ENCODE measurements around the gene CNTRL. TPM values are rescaled to one million over a fixed set of nuclear protein-coding genes. Genes with fewer than 3 reads are reported as not detected.

Gene CNTRL
- polyA plus RNA-seq, 2 of the 4 experiments (the other 2 are of a cell fraction), result 5.1 to 15.0 TPM

DNA sequence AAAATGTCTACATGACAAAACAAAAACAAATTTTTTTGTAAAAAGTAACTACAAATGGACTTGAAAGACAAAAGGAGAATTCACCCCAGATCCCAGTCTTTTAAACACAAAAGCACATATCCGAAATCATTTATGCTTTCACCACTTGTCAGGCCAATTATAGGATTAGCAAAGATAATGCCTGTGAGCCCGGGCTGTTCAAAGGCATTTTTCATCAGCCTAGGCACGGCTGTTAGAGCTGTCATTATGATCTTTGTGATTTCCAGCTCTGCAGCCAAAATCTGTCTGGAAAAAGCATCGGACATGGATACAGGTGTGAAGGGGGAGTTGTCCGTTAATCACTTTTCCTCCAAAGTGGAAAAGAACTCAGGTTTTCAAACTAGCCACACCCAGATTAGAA is 150.5 kb downstream of the CNTRL start:
- CTCF ChIA-PET, result interaction anchor here (1.1 to 9.3 kb wide), 6 partner anchors 10 to 175 kb away, joined by 3 to 74 read pairs (median 8); no protein-coding TSS in a partner anchor
- 83% methylated on average over 5 of the region's 5 CpGs for whole genome bisulfite sequencing (ENCODE audit: missing lambda C conversion rate)
- no peak for FAIRE-seq
- POLR2A ChIA-PET, result no interaction called here
- no peak for DNase-seq (ENCODE audit: low read depth in 1 of 2, low spot score in 1 of 2)
- Histone ChIP-seq H3K4me2 (no peak overlapping the region), H3K4me1 (0 out of 3 replicates have a peak, but pooled peaks cover 12% of the 10 kb centered on the region), H3K9me3 (no peaks in the 10 kb centered on the region), H3K27ac (no peak overlapping the region), H3K4me3 (no peak overlapping the region)
- TF ChIP-seq MYC (IDR thresholded peaks at IDR 0.05; ENCODE audit: borderline replicate concordance, low read length) (no peak), JUNB (IDR thresholded peaks at IDR 0.05) (no peak)
- ATAC-seq, result no peak

DNA sequence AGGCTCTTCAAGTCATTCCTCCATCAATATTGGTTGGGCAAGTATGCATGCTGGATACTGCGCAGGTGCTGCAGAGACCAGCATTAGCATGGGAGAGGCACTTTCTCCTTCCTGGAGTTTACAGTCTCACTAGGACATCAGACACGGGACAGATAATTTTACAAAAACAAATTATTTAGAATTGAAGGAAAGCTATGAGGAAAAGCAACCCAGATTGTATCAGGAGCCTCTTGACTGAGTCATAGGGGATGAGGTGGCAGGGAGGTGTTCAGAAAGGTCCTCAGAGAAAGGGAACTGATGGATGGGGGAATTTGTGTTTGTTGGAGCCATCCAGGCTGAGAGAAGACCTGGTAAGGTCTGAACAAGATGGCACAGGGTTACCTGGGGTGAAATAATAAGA is 151.4 kb downstream of the CNTRL start:
- ChIA-PET POLR2A (interaction anchor here (0.6 kb wide), 1 partner anchor 42 kb away, joined by 3 read pairs; the partner anchor contains the start of gene GSN), CTCF (interaction anchor here (0.6 to 9.3 kb wide), 7 partner anchors 8 to 278 kb away, joined by 3 to 74 read pairs (median 6); no protein-coding TSS in a partner anchor)
- Histone ChIP-seq H3K4me3 (no peak overlapping the region), H3K27ac (no peak overlapping the region), H3K4me1 (0 out of 3 replicates have a peak, but pooled peaks cover 12% of the 10 kb centered on the region), H3K9me3 (no peaks in the 10 kb centered on the region), H3K4me2 (no peak overlapping the region)
- 50% methylated on average over 2 of the region's 2 CpGs for WGBS (ENCODE audit: missing lambda C conversion rate)
- DNase-seq (ENCODE audit: low read depth in 1 of 2, low spot score in 1 of 2) (no peak), FAIRE-seq (no peak), ATAC-seq (peak in 1 of 2 experiments; percentile 46; a peak in 2 of 6 replicates)
- TF ChIP-seq PHF8 (IDR thresholded peaks at IDR 0.05; ENCODE audit: borderline replicate concordance, low read depth) (no peak), HDAC2 (IDR thresholded peaks at IDR 0.05) (no peak), MYC (IDR thresholded peaks at IDR 0.05; ENCODE audit: borderline replicate concordance, low read length) (no peak), HOXB5 (CRISPR knock-in tag; IDR thresholded peaks at IDR 0.05) (no peak), HOXA7 (CRISPR knock-in tag; IDR thresholded peaks at IDR 0.05) (no peak), ZNF302 (CRISPR knock-in tag; IDR thresholded peaks at IDR 0.05) (no peak), NFE2L2 (conservative IDR thresholded peaks at IDR 0.05; ENCODE audit: low read length) (no peak), EHF (CRISPR knock-in tag; IDR thresholded peaks at IDR 0.05) (no peak), CHD4 (IDR thresholded peaks at IDR 0.05; ENCODE audit: borderline replicate concordance) (no peak), SREBF2 (IDR thresholded peaks at IDR 0.05) (no peak), GATA3 (IDR thresholded peaks at IDR 0.05; ENCODE audit: borderline replicate concordance) (no peak), TFCP2L1 (CRISPR knock-in tag; IDR thresholded peaks at IDR 0.05) (no peak), NPAS2 (CRISPR knock-in tag; IDR thresholded peaks at IDR 0.05; ENCODE audit: borderline replicate concordance) (no peak), JUN (IDR thresholded peaks at IDR 0.05) (no peak), CBX8 (IDR thresholded peaks at IDR 0.05) (no peak), ZC3H11A (IDR thresholded peaks at IDR 0.05) (no peak)
- TF ChIP-seq, protein P1, sequence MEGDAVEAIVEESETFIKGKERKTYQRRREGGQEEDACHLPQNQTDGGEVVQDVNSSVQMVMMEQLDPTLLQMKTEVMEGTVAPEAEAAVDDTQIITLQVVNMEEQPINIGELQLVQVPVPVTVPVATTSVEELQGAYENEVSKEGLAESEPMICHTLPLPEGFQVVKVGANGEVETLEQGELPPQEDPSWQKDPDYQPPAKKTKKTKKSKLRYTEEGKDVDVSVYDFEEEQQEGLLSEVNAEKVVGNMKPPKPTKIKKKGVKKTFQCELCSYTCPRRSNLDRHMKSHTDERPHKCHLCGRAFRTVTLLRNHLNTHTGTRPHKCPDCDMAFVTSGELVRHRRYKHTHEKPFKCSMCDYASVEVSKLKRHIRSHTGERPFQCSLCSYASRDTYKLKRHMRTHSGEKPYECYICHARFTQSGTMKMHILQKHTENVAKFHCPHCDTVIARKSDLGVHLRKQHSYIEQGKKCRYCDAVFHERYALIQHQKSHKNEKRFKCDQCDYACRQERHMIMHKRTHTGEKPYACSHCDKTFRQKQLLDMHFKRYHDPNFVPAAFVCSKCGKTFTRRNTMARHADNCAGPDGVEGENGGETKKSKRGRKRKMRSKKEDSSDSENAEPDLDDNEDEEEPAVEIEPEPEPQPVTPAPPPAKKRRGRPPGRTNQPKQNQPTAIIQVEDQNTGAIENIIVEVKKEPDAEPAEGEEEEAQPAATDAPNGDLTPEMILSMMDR (IDR thresholded peaks at IDR 0.05), result no peak
- TF ChIP-seq, protein P2, sequence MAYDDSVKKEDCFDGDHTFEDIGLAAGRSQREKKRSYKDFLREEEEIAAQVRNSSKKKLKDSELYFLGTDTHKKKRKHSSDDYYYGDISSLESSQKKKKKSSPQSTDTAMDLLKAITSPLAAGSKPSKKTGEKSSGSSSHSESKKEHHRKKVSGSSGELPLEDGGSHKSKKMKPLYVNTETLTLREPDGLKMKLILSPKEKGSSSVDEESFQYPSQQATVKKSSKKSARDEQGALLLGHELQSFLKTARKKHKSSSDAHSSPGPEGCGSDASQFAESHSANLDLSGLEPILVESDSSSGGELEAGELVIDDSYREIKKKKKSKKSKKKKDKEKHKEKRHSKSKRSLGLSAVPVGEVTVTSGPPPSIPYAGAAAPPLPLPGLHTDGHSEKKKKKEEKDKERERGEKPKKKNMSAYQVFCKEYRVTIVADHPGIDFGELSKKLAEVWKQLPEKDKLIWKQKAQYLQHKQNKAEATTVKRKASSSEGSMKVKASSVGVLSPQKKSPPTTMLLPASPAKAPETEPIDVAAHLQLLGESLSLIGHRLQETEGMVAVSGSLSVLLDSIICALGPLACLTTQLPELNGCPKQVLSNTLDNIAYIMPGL (CRISPR knock-in tag; IDR thresholded peaks at IDR 0.05; ENCODE audit: borderline replicate concordance), result no peak
- TF ChIP-seq, protein P3, sequence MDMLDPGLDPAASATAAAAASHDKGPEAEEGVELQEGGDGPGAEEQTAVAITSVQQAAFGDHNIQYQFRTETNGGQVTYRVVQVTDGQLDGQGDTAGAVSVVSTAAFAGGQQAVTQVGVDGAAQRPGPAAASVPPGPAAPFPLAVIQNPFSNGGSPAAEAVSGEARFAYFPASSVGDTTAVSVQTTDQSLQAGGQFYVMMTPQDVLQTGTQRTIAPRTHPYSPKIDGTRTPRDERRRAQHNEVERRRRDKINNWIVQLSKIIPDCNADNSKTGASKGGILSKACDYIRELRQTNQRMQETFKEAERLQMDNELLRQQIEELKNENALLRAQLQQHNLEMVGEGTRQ (IDR thresholded peaks at IDR 0.05), result no peak
- TF ChIP-seq, protein P4, sequence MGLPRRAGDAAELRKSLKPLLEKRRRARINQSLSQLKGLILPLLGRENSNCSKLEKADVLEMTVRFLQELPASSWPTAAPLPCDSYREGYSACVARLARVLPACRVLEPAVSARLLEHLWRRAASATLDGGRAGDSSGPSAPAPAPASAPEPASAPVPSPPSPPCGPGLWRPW (IDR thresholded peaks at IDR 0.05), result no peak

Small RNA genes within 50 kb of the gene (small RNA-seq; reads per million reads assigned to genes)
- gene RN7SL181P, result 0 reads per million in 6 experiments

Other genes with a start within 250 kb of the CNTRL start
- 52.3 and 63.7 TPM in 2 replicates for gene PSMD5, start 232.0 kb upstream of the CNTRL start, polyA plus RNA-seq (2011; rRNA removed)
- gene PSMD5, start 232.0 kb upstream of the CNTRL start, polyA plus RNA-seq (2017; fragmentation: RNase III; extraction: RNeasy Plus Mini Kit Qiagen cat#74134 plus additional on column Dnase treatment), result 34.6 to 42.4 TPM (median 40.0 TPM) in 3 replicates
- 50.7 and 64.9 TPM in 2 replicates for gene PHF19, start 197.8 kb upstream of the CNTRL start, polyA plus RNA-seq (2011; rRNA removed)
- gene PHF19, start 197.8 kb upstream of the CNTRL start, polyA plus RNA-seq (2017; fragmentation: RNase III; extraction: RNeasy Plus Mini Kit Qiagen cat#74134 plus additional on column Dnase treatment), result 102 to 105 TPM (median 104 TPM) in 3 replicates
- 3.4 and 4.1 TPM in 2 replicates for gene TRAF1, start 148.2 kb upstream of the CNTRL start, polyA plus RNA-seq (2011; rRNA removed)
- 2.0 to 4.6 TPM (median 2.1 TPM) in 3 replicates for gene TRAF1, start 148.2 kb upstream of the CNTRL start, polyA plus RNA-seq (2017; fragmentation: RNase III; extraction: RNeasy Plus Mini Kit Qiagen cat#74134 plus additional on column Dnase treatment)
- gene C5, start 24.7 kb upstream of the CNTRL start, polyA plus RNA-seq (2011; rRNA removed), result 115 and 119 TPM in 2 replicates
- 16.2 to 17.9 TPM (median 17.1 TPM) in 3 replicates for gene C5, start 24.7 kb upstream of the CNTRL start, polyA plus RNA-seq (2017; fragmentation: RNase III; extraction: RNeasy Plus Mini Kit Qiagen cat#74134 plus additional on column Dnase treatment)
- 54.1 and 55.7 TPM in 2 replicates for gene RAB14, start 126.9 kb downstream of the CNTRL start, polyA plus RNA-seq (2011; rRNA removed)
- gene RAB14, start 126.9 kb downstream of the CNTRL start, polyA plus RNA-seq (2017; fragmentation: RNase III; extraction: RNeasy Plus Mini Kit Qiagen cat#74134 plus additional on column Dnase treatment), result 38.4 to 40.2 TPM (median 38.8 TPM) in 3 replicates
- 77.2 and 88.5 TPM in 2 replicates for gene GSN, start 193.2 kb downstream of the CNTRL start, polyA plus RNA-seq (2011; rRNA removed)
- gene GSN, start 193.2 kb downstream of the CNTRL start, polyA plus RNA-seq (2017; fragmentation: RNase III; extraction: RNeasy Plus Mini Kit Qiagen cat#74134 plus additional on column Dnase treatment), result 24.5 to 36.5 TPM (median 33.7 TPM) in 3 replicates